Memory B cell (primary cell): Measurements from ENCODE around the gene DMXL1.

Experiments
- ATAC-seq: fragments of 150-1000 bp; cut with Tn5 transposase; 2 replicates; pipeline ENCODE4 v1.10.0; 2021; ENCODE audit warnings: low read depth, mild to moderate bottlenecking, moderate library complexity
- DNase-seq, 2 donors: peaks; one replicate each; pipeline ENCODE4 v3.0.0; 2022; ENCODE audit warnings: low spot score in 2 of 2
- H3K27ac Mint-ChIP-seq: one replicate; pipeline ENCODE4 v1.8.0; 2022; ENCODE audit warnings: mild to moderate bottlenecking, moderate library complexity, mixed read lengths
- H3K27me3 Mint-ChIP-seq: one replicate; pipeline ENCODE4 v1.8.0; 2022; ENCODE audit warnings: mixed read lengths
- H3K36me3 Mint-ChIP-seq: one replicate; pipeline ENCODE4 v1.8.0; 2022; ENCODE audit warnings: mild to moderate bottlenecking, mixed read lengths
- H3K4me1 Mint-ChIP-seq: one replicate; pipeline ENCODE4 v1.8.0; 2022; ENCODE audit warnings: mixed read lengths
- H3K4me3 Mint-ChIP-seq: one replicate; pipeline ENCODE4 v1.8.0; 2022; ENCODE audit warnings: mild to moderate bottlenecking, moderate library complexity, mixed read lengths
- H3K9me3 Mint-ChIP-seq: one replicate; pipeline ENCODE4 v1.8.0; 2022; ENCODE audit warnings: mixed read lengths

Gene DMXL1

DNA sequence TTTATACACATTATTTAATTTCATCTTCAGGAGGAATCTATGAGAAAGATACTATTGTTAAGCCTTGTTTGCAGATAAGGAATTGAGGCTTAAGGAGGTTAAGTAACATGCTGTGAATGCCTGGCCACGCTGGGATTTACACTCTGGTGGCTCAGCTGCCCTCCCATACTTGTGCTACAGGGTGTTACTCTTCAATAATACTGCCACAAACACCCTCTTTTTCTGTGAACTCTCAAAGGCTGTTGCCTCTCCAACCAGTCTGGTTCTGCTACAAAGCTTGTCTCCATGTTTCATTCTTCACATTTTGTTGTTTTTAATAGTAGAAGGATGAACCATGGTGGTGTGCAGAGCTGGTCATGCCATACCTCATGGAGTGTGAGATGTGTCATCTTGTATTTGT is 208.2 kb downstream of the DMXL1 start:
- Mint-ChIP-seq H3K9me3 (no peaks in the 10 kb centered on the region), H3K4me3 (no peak overlapping the region), H3K27ac (peak overlapping the region; percentile 9), H3K36me3 (peaks cover 24% of the 10 kb centered on the region), H3K27me3 (no peaks in the 10 kb centered on the region), H3K4me1 (peaks cover 76% of the 10 kb centered on the region)
- DNase-seq (no peak), ATAC-seq (no peak)

GRCh38 chr5:119280380-119280779 is 209.5 kb downstream of the DMXL1 start:
- H3K36me3 Mint-ChIP-seq: peaks cover 24% of the 10 kb centered on the region
- H3K27ac Mint-ChIP-seq: no peak overlapping the region
- no peak overlapping the region for H3K4me3 Mint-ChIP-seq
- no peaks in the 10 kb centered on the region for H3K9me3 Mint-ChIP-seq
- DNase-seq (no peak), ATAC-seq (no peak)
- peaks cover 71% of the 10 kb centered on the region for H3K4me1 Mint-ChIP-seq
- H3K27me3 Mint-ChIP-seq: no peaks in the 10 kb centered on the region

GRCh38 chr5:119282628-119283027 is 211.7 kb downstream of the DMXL1 start:
- Mint-ChIP-seq H3K9me3 (no peaks in the 10 kb centered on the region), H3K27ac (peak overlapping the region; percentile 83), H3K27me3 (no peaks in the 10 kb centered on the region), H3K4me3 (no peak overlapping the region), H3K36me3 (peaks cover 27% of the 10 kb centered on the region), H3K4me1 (peaks cover 66% of the 10 kb centered on the region)
- DNase-seq: no peak
- no peak for ATAC-seq

GRCh38 chr5:119284031-119284430 is 213.1 kb downstream of the DMXL1 start:
- peak; percentile 64 for ATAC-seq
- Mint-ChIP-seq H3K4me1 (peaks cover 61% of the 10 kb centered on the region), H3K27ac (peak overlapping the region; percentile 83), H3K36me3 (peaks cover 25% of the 10 kb centered on the region), H3K27me3 (no peaks in the 10 kb centered on the region), H3K4me3 (peak overlapping the region; percentile 63), H3K9me3 (no peaks in the 10 kb centered on the region)
- no peak for DNase-seq

DNA sequence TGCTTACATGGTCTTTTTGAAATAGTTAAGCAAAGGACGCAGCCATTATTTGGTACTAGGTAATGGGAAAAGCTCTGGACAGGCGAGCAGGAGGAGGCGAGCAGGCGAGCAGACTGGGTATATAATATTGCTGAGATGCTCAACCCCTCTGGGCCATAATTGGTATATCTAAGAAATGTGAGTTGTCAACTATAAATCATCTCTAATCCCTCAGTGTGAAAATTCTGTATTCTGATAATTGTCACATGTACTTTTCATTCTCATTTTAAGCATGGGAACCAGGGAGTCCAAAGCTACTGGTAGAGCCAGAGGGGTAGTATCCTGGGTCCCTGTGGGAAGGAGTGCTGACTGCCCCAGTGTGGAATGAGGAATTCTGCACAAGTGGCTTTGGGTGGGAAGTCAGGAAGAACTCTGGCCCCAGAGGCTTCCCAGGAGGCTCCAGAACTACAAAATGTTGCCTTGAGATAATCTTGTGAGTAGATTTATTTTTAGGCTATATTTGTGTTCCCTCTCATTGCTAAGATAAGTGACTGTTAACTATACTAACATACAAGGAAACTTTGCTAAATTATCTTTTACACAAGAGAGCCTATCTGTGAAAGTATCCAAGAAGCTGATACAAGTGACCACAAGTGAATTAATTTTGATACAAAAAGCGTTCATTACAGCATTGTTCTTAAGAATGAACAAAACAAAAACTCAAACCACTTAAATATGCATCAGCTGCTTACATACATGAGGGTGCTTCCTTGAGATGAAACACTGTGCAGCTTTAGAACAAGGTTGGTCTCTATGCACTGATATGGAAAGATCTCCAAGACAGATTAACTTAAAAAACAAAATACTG is 214.4 kb downstream of the DMXL1 start:
- no peak for ATAC-seq
- Mint-ChIP-seq H3K27me3 (no peaks in the 10 kb centered on the region), H3K36me3 (peaks cover 24% of the 10 kb centered on the region), H3K4me3 (no peak overlapping the region), H3K4me1 (peaks cover 64% of the 10 kb centered on the region), H3K27ac (no peak overlapping the region), H3K9me3 (no peaks in the 10 kb centered on the region)
- no peak for DNase-seq

DNA sequence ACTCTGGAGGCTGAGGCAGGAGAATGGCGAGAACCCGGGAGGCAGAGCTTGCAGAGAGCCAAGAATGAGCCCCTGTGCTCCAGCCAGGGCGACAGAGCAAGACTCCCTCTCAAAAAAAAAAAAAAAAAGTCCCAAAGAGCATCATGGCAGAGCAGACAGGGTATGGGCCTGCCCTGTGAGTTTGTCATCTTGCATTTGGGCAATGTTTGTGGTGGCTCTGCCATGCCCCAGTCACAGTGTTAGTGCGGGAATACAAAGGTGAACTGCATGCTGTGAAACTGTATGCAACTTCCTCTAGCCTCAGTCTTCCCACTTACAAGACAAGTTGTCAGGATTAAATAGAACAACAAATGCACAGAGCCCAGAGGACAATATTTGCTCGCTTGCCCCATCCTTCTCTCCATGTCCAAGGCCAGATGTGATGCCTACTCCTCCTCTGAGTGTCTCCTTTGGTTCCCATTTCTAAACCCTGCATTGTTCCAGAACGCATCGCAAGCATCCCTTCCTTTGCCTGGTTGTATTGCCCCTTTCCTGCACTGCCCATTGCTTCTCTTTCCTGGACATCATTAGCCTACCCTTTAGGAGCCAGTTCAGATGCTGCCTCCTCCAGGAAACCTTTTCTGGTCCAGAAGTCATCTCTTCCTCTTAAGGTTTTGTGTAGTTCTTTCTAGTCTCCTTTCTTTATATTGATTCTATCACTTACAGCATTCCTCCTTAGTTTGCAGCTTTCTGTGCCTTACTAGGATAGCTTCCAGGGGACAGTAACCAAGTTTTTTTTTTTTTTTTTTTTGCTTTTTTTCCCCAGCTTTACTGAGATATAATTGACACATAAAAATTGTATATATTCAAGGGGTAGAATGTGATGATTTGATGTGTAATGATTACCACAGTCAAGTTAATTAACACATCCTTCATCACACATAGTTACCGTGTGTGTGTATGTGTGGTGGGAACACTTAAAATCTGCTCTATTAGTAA is 215.9 kb downstream of the DMXL1 start:
- ATAC-seq (no peak), DNase-seq (no peak)
- H3K9me3 Mint-ChIP-seq: peaks cover 3% of the 10 kb centered on the region
- peak overlapping the region; percentile 92 for H3K27ac Mint-ChIP-seq
- peak overlapping the region; percentile 52 for H3K4me3 Mint-ChIP-seq
- peaks cover 68% of the 10 kb centered on the region for H3K4me1 Mint-ChIP-seq
- peaks cover 23% of the 10 kb centered on the region for H3K36me3 Mint-ChIP-seq
- no peaks in the 10 kb centered on the region for H3K27me3 Mint-ChIP-seq

- DNase-seq: no peak
- H3K9me3 Mint-ChIP-seq: peaks cover 3% of the 10 kb centered on the region
- H3K4me1 Mint-ChIP-seq: peaks cover 65% of the 10 kb centered on the region
- H3K27me3 Mint-ChIP-seq: no peaks in the 10 kb centered on the region
- H3K27ac Mint-ChIP-seq: peak overlapping the region; percentile 92
- peaks cover 24% of the 10 kb centered on the region for H3K36me3 Mint-ChIP-seq
- peak; percentile 49 for ATAC-seq
- H3K4me3 Mint-ChIP-seq: peak overlapping the region; percentile 43
These were observed 216.7 kb downstream of the DMXL1 start for GRCh38 chr5:119287547-119288111.

DNA sequence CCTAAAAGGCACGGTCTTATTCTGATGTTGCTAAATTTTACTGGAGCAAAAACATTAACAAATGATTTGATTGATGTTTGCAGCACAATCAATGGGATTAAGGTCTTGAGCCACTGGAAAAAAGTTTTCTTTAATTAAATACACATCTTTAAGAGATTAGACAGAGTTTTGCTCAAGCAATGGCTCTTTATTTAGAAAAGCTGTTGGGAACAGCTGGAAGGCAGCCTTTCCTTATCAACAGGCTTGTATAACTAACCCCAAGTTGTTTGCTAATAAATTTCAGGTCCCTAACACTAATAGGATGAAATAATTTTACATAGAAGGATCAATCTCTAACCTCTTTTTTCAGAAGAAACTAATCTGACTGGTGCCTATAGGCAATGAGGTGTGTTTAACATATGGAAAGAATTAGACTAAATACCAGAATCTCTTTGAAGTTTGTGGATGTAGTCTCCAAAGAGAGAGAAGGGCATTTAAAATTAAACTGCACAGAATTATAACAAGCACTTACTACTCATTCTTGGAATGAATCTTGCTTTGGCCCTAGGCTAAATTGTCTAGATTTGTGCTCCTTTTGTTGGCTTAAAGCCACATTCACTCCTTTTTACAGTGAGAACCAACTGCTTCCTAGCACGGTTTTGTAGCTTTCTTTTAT is 217.6 kb downstream of the DMXL1 start:
- Mint-ChIP-seq H3K27ac (peak overlapping the region; percentile 92), H3K36me3 (peaks cover 23% of the 10 kb centered on the region), H3K4me3 (peak overlapping the region; percentile 43), H3K9me3 (peaks cover 4% of the 10 kb centered on the region), H3K4me1 (peaks cover 63% of the 10 kb centered on the region), H3K27me3 (no peaks in the 10 kb centered on the region)
- DNase-seq (no peak), ATAC-seq (no peak)

DNA sequence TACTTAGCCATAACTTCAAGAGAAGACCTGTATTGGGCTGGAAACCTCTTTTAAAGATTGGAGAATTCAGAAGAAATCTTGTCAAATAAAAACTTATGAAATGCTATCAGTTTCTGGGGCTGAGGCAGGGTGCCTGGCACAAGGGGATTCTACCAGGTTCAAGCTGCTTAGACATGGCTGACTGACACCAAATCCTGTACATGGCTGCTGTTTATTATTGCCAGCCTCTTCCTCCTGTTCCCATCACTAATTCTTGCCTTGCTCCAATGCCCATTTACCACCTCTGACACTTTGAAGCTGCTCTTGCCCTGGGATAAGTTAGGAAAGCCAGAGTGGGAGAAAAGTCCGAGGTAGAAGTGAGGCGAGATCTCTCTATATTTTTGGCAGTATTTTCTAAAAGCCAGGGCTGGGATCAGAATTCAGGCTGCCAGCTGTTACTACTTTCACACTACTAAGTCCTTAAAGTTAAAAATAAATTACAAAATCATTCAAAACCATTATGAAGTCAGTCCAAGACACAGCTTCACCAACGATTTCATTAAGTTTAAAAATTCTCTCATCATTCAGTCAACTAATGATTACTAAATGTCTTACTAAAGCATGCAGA is 218.7 kb downstream of the DMXL1 start:
- H3K4me3 Mint-ChIP-seq: peak overlapping the region; percentile 56
- ATAC-seq (no peak), DNase-seq (no peak)
- peak overlapping the region; percentile 92 for H3K27ac Mint-ChIP-seq
- peaks cover 4% of the 10 kb centered on the region for H3K9me3 Mint-ChIP-seq
- no peaks in the 10 kb centered on the region for H3K27me3 Mint-ChIP-seq
- peaks cover 24% of the 10 kb centered on the region for H3K36me3 Mint-ChIP-seq
- peaks cover 59% of the 10 kb centered on the region for H3K4me1 Mint-ChIP-seq

- Mint-ChIP-seq H3K27ac (peak overlapping the region; percentile 92), H3K36me3 (peaks cover 24% of the 10 kb centered on the region), H3K9me3 (peaks cover 4% of the 10 kb centered on the region), H3K27me3 (no peaks in the 10 kb centered on the region), H3K4me3 (peak overlapping the region; percentile 71), H3K4me1 (peaks cover 55% of the 10 kb centered on the region)
- DNase-seq (no peak), ATAC-seq (peak; percentile 96)
These were observed 219.3 kb downstream of the DMXL1 start for GRCh38 chr5:119290161-119290569.

- Mint-ChIP-seq H3K27me3 (no peaks in the 10 kb centered on the region), H3K27ac (peak overlapping the region; percentile 92), H3K36me3 (peaks cover 24% of the 10 kb centered on the region), H3K9me3 (peaks cover 4% of the 10 kb centered on the region), H3K4me1 (peaks cover 54% of the 10 kb centered on the region), H3K4me3 (peak overlapping the region; percentile 71)
- DNase-seq (no peak), ATAC-seq (no peak)
These were observed 219.7 kb downstream of the DMXL1 start for GRCh38 chr5:119290607-119291006.

DNA sequence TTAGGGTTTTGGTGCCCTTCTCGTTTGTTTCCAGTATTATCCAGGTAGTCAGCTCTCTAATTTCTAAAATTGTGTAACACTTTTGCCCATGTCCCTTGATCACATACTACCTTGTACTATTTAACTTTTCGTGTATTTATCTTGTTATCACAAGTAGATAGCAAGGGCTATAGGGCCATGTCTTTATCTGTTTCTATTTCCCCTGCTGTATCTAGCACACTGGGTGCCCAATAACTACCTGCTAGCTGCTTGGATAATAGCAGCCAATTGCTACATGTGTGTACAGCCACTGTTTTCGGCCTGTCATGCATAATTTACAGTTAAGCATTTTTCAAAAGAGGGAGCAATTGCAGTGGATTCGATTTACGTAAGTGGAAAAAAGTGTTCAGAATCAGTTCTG is 220.2 kb downstream of the DMXL1 start:
- H3K4me3 Mint-ChIP-seq: peak overlapping the region; percentile 19
- ATAC-seq (no peak), DNase-seq (no peak)
- H3K27ac Mint-ChIP-seq: peak overlapping the region; percentile 92
- H3K4me1 Mint-ChIP-seq: peaks cover 54% of the 10 kb centered on the region
- H3K27me3 Mint-ChIP-seq: no peaks in the 10 kb centered on the region
- H3K36me3 Mint-ChIP-seq: peaks cover 24% of the 10 kb centered on the region
- H3K9me3 Mint-ChIP-seq: peaks cover 4% of the 10 kb centered on the region

DNA sequence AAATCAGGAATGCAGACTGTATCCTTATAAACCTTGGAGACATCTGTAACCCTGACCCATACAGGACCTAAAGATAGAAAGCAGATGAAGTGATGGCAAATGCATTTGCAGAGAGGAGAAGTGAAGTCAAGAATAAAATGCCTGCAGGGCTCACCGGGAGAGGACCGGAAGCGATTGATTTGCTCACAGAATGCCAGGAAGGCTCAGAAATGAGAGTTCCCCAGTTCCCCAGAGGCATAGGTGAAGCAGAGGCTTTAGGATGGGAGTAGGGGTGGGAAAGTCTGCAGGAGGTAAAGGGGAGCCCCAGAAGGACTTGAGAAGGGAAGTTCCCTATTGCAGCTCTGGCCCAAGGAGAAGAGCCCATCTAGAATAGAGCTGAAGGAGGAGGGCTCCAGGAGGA is 221.0 kb downstream of the DMXL1 start:
- ATAC-seq: no peak
- no peak for DNase-seq
- Mint-ChIP-seq H3K27ac (peak overlapping the region; percentile 79), H3K9me3 (peaks cover 4% of the 10 kb centered on the region), H3K36me3 (peaks cover 23% of the 10 kb centered on the region), H3K4me1 (peaks cover 51% of the 10 kb centered on the region), H3K4me3 (peak overlapping the region; percentile 33), H3K27me3 (no peaks in the 10 kb centered on the region)
